Neural progenitor cell (in vitro differentiated cells): ENCODE measurements around the gene STK36.

Experiments used
- EZH2phosphoT487 ChIP-seq: fragments of 200-600 bp; sonication (generic); IDR thresholded peaks from 2 replicates; pipeline ENCODE4 v1.6.1; 2017; ENCODE audit warnings: antibody characterized with exemption
- TF ChIP-seq, protein P1 (sequence below): fragments of 200-600 bp; sonication (generic); IDR thresholded peaks from 2 replicates; pipeline ENCODE4 v1.5.1; 2017; ENCODE audit warnings: antibody characterized with exemption, mild to moderate bottlenecking

DNA sequence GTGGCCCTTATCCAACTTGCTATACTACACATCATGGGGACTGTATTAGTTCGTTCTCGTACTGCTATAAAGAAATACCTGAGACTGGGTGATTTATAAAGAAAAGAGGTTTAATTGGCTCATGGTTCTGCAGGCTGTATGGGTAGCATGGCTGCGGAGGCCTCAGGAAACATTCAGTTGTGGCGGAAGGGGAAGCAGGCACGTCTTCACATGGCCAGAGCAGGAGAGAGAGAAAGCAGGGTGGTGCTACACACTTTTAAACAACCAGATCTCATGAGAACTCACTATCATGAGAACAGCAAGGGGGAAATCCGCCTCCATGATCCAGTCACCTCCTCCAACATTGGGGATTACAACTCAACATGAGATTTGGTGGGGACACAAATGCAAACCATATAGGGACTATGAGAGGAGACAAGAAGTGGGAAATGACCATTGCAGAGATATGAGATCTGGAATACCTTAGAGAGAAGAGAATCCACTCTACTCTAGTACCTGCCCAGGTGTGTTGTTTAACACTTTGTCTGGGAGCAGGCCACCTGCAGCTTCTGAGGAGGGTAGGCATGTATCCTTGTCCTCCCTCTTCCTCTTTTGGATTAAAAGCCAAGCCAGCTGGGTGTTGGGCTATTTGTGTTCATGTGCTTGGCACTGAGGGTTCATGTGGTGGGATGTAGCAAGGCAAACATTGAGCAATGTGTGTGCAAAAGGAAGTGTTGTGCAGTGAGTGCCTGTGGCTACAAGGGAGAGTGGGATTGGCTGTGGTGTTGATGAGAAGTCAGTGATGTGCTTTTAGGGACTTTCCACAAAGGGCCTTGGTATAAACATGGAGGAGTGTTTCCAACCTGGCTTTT is 61.5 kb downstream of the STK36 start:
- no peak for TF ChIP-seq EZH2phosphoT487
- TF ChIP-seq, protein P1, sequence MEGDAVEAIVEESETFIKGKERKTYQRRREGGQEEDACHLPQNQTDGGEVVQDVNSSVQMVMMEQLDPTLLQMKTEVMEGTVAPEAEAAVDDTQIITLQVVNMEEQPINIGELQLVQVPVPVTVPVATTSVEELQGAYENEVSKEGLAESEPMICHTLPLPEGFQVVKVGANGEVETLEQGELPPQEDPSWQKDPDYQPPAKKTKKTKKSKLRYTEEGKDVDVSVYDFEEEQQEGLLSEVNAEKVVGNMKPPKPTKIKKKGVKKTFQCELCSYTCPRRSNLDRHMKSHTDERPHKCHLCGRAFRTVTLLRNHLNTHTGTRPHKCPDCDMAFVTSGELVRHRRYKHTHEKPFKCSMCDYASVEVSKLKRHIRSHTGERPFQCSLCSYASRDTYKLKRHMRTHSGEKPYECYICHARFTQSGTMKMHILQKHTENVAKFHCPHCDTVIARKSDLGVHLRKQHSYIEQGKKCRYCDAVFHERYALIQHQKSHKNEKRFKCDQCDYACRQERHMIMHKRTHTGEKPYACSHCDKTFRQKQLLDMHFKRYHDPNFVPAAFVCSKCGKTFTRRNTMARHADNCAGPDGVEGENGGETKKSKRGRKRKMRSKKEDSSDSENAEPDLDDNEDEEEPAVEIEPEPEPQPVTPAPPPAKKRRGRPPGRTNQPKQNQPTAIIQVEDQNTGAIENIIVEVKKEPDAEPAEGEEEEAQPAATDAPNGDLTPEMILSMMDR, result no peak
